Measurements from ENCODE around the gene POLR2F. TPM values are rescaled to one million over a fixed set of nuclear protein-coding genes. Genes with fewer than 3 reads are reported as not detected.
A peak's percentile ranks its signal among the peaks of the same experiment; 100 is the strongest.
"Not testable (repeated sequence)": the region's sequence is repeated elsewhere in the genome, so short reads cannot be mapped to it uniquely, and the experiment has no call there.

The POLR2F gene
- total and polyA plus RNA-seq, 4 experiments from 2014 or later, result 44.9 to 158 (median 90.4) TPM

GRCh38 chr22:37971475-37972434 lies 18.3 kb downstream of the POLR2F start:
- Mint-ChIP-seq H3K9me3 (no peaks in the 10 kb centered on the region), H3K27me3 (no peaks in the 10 kb centered on the region), H3K4me3 (no peak overlapping the region), H3K4me1 (peaks cover 0 to 5% (median 2%) of the 10 kb centered on the region in 4 donors), H3K36me3 (peaks cover 34 to 44% of the 10 kb centered on the region in 2 donors), H3K27ac (peak overlapping the region in 1 of 7 donors; percentile 3)
- no peak for DNase-seq
- ChIA-PET CTCF (ENCODE audit: partially characterized antibody) (no interaction called here), POLR2A (ENCODE audit: partially characterized antibody) (no interaction called here)
- Histone ChIP-seq H3K4me1 (ENCODE audit: insufficient read depth, low read length) (no peaks in the 10 kb centered on the region), H3K27ac (ENCODE audit: low read depth, low read length) (no peak overlapping the region), H3K27me3 (ENCODE audit: insufficient read depth, low read length) (no peaks in the 10 kb centered on the region), H3K9me3 (ENCODE audit: control insufficient read depth in 1 of 2, low read length in 2 of 2) (no peaks in the 10 kb centered on the region), H3K36me3 (ENCODE audit: insufficient read depth, low read length) (peaks cover 18% of the 10 kb centered on the region), H3K4me3 (ENCODE audit: low read length in 2 of 2) (no peak overlapping the region)
- intact Hi-C loops (cut with micrococcal nuclease), result no loop called here

- Histone ChIP-seq H3K27ac (ENCODE audit: low read depth, low read length) (no peak overlapping the region), H3K27me3 (ENCODE audit: insufficient read depth, low read length) (no peaks in the 10 kb centered on the region), H3K36me3 (ENCODE audit: insufficient read depth, low read length) (peaks cover 10% of the 10 kb centered on the region), H3K9me3 (ENCODE audit: control insufficient read depth in 1 of 2, low read length in 2 of 2) (no peaks in the 10 kb centered on the region), H3K4me3 (ENCODE audit: low read length in 2 of 2) (no peak overlapping the region), H3K4me1 (ENCODE audit: insufficient read depth, low read length) (no peaks in the 10 kb centered on the region)
- POLR2A ChIA-PET (ENCODE audit: partially characterized antibody), result no interaction called here
- no peak overlapping the region for H3K4me3 Mint-ChIP-seq
- no peaks in the 10 kb centered on the region for H3K9me3 Mint-ChIP-seq
- no peaks in the 10 kb centered on the region for H3K27me3 Mint-ChIP-seq
- H3K4me1 Mint-ChIP-seq, result peaks cover 0 to 5% (median 2%) of the 10 kb centered on the region in 4 donors
- peak overlapping the region in 1 of 7 donors; percentile 3 for H3K27ac Mint-ChIP-seq
- CTCF ChIA-PET (ENCODE audit: partially characterized antibody), result no interaction called here
- no peak for DNase-seq
- intact Hi-C loops (cut with micrococcal nuclease), result no loop called here
- H3K36me3 Mint-ChIP-seq, result peaks cover 26 to 37% of the 10 kb centered on the region in 2 donors
Observed at GRCh38 chr22:37972527-37972926, 19.0 kb downstream of the POLR2F start.

- H3K9me3 ChIP-seq (ENCODE audit: control insufficient read depth in 1 of 2, low read length in 2 of 2), result no peaks in the 10 kb centered on the region
- Mint-ChIP-seq H3K36me3 (peaks cover 18 to 28% of the 10 kb centered on the region in 2 donors), H3K27ac (no peak overlapping the region), H3K4me3 (no peak overlapping the region), H3K9me3 (no peaks in the 10 kb centered on the region), H3K4me1 (peaks cover 0 to 5% (median 2%) of the 10 kb centered on the region in 4 donors), H3K27me3 (no peaks in the 10 kb centered on the region)
- H3K36me3 ChIP-seq (ENCODE audit: insufficient read depth, low read length), result peaks cover under 1% of the 10 kb centered on the region
- POLR2A ChIA-PET (ENCODE audit: partially characterized antibody), result no interaction called here
- CTCF ChIA-PET (ENCODE audit: partially characterized antibody), result no interaction called here
- no peak overlapping the region for H3K27ac ChIP-seq (ENCODE audit: low read depth, low read length)
- H3K4me1 ChIP-seq (ENCODE audit: insufficient read depth, low read length), result no peaks in the 10 kb centered on the region
- H3K4me3 ChIP-seq (ENCODE audit: low read length in 2 of 2), result no peak overlapping the region
- no peaks in the 10 kb centered on the region for H3K27me3 ChIP-seq (ENCODE audit: insufficient read depth, low read length)
- DNase-seq, result no peak
- intact Hi-C loops (cut with micrococcal nuclease), result no loop called here
Observed at GRCh38 chr22:37973271-37974170, 20.0 kb downstream of the POLR2F start.

GRCh38 chr22:37975153-37975552 lies 21.7 kb downstream of the POLR2F start:
- H3K27me3 Mint-ChIP-seq, result no peaks in the 10 kb centered on the region
- CTCF ChIA-PET (ENCODE audit: partially characterized antibody), result interaction anchor here (1.0 kb wide), 1 partner anchor 53 kb away, joined by 3 read pairs; no protein-coding TSS in a partner anchor

GRCh38 chr22:37976022-37976421 lies 22.5 kb downstream of the POLR2F start:
- H3K9me3 Mint-ChIP-seq; POLR2A ChIA-PET (ENCODE audit: partially characterized antibody); H3K4me1 Mint-ChIP-seq; intact Hi-C loops (cut with micrococcal nuclease); H3K4me3 ChIP-seq (ENCODE audit: low read length in 2 of 2); H3K27me3 ChIP-seq (ENCODE audit: insufficient read depth, low read length); H3K27me3 Mint-ChIP-seq; H3K27ac ChIP-seq (ENCODE audit: low read depth, low read length); H3K4me1 ChIP-seq (ENCODE audit: insufficient read depth, low read length); DNase-seq; H3K4me3 Mint-ChIP-seq; H3K9me3 ChIP-seq (ENCODE audit: control insufficient read depth in 1 of 2, low read length in 2 of 2); H3K36me3 ChIP-seq (ENCODE audit: insufficient read depth, low read length): not testable (repeated sequence)
- Mint-ChIP-seq H3K27ac (peak overlapping the region in 2 of 7 donors; percentile 58 to 59), H3K36me3 (peaks cover 13 to 16% of the 10 kb centered on the region in 2 donors)
- CTCF ChIA-PET (ENCODE audit: partially characterized antibody), result interaction anchor here (1.6 kb wide), 1 partner anchor 11 kb away, joined by 7 read pairs; no protein-coding TSS in a partner anchor

More at GRCh38 chr22:37975153-37975552, 21.7 kb downstream of the POLR2F start:
- Histone ChIP-seq H3K27ac (ENCODE audit: low read depth, low read length) (no peak overlapping the region), H3K36me3 (ENCODE audit: insufficient read depth, low read length) (no peaks in the 10 kb centered on the region), H3K9me3 (ENCODE audit: control insufficient read depth in 1 of 2, low read length in 2 of 2) (no peaks in the 10 kb centered on the region), H3K4me3 (ENCODE audit: low read length in 2 of 2) (no peak overlapping the region), H3K27me3 (ENCODE audit: insufficient read depth, low read length) (no peaks in the 10 kb centered on the region), H3K4me1 (ENCODE audit: insufficient read depth, low read length) (no peaks in the 10 kb centered on the region)
- intact Hi-C loops (cut with micrococcal nuclease), result no loop called here
- Mint-ChIP-seq H3K4me3 (no peak overlapping the region), H3K27ac (peak overlapping the region in 4 of 7 donors; percentile 2 to 63 (median 48)), H3K4me1 (peaks cover 0 to 5% (median 2%) of the 10 kb centered on the region in 4 donors), H3K9me3 (no peaks in the 10 kb centered on the region), H3K36me3 (peaks cover 13 to 21% of the 10 kb centered on the region in 2 donors)
- no peak for DNase-seq
- POLR2A ChIA-PET (ENCODE audit: partially characterized antibody), result no interaction called here

GRCh38 chr22:37976547-37976946 lies 23.0 kb downstream of the POLR2F start:
- H3K4me1 ChIP-seq (ENCODE audit: insufficient read depth, low read length), result no peaks in the 10 kb centered on the region
- CTCF ChIA-PET (ENCODE audit: partially characterized antibody), result interaction anchor here (0.7 to 1.6 kb wide), 2 partner anchors 11 to 374 kb away, joined by 3 to 7 read pairs; no protein-coding TSS in a partner anchor

GRCh38 chr22:37979782-37980181 lies 26.3 kb downstream of the POLR2F start:
- ChIA-PET POLR2A (ENCODE audit: partially characterized antibody) (no interaction called here), CTCF (ENCODE audit: partially characterized antibody) (no interaction called here)
- Mint-ChIP-seq H3K4me3 (no peak overlapping the region), H3K9me3 (no peaks in the 10 kb centered on the region), H3K27me3 (no peaks in the 10 kb centered on the region), H3K27ac (no peak overlapping the region), H3K36me3 (peaks cover 9 to 11% of the 10 kb centered on the region in 2 donors), H3K4me1 (peaks cover 0 to 2% (median under 1%) of the 10 kb centered on the region in 4 donors)
- Histone ChIP-seq H3K36me3 (ENCODE audit: insufficient read depth, low read length) (no peaks in the 10 kb centered on the region), H3K4me1 (ENCODE audit: insufficient read depth, low read length) (no peaks in the 10 kb centered on the region), H3K4me3 (ENCODE audit: low read length in 2 of 2) (no peak overlapping the region), H3K27ac (ENCODE audit: low read depth, low read length) (no peak overlapping the region), H3K27me3 (ENCODE audit: insufficient read depth, low read length) (no peaks in the 10 kb centered on the region), H3K9me3 (ENCODE audit: control insufficient read depth in 1 of 2, low read length in 2 of 2) (no peaks in the 10 kb centered on the region)
- no peak for DNase-seq
- intact Hi-C loops (cut with micrococcal nuclease), result no loop called here

More at GRCh38 chr22:37976547-37976946, 23.0 kb downstream of the POLR2F start:
- Mint-ChIP-seq H3K27ac (peak overlapping the region in 1 of 7 donors; percentile 59), H3K27me3 (no peaks in the 10 kb centered on the region), H3K9me3 (no peaks in the 10 kb centered on the region), H3K36me3 (peaks cover 13 to 14% of the 10 kb centered on the region in 2 donors), H3K4me1 (peaks cover 0 to 4% (median under 1%) of the 10 kb centered on the region in 4 donors), H3K4me3 (no peak overlapping the region)
- Histone ChIP-seq H3K27ac (ENCODE audit: low read depth, low read length) (no peak overlapping the region), H3K9me3 (ENCODE audit: control insufficient read depth in 1 of 2, low read length in 2 of 2) (no peaks in the 10 kb centered on the region), H3K27me3 (ENCODE audit: insufficient read depth, low read length) (no peaks in the 10 kb centered on the region), H3K36me3 (ENCODE audit: insufficient read depth, low read length) (no peaks in the 10 kb centered on the region), H3K4me3 (ENCODE audit: low read length in 2 of 2) (no peak overlapping the region)
- POLR2A ChIA-PET (ENCODE audit: partially characterized antibody), result no interaction called here
- intact Hi-C loops (cut with micrococcal nuclease), result no loop called here
- DNase-seq, result no peak

Data from CD4-positive, alpha-beta memory T cell (primary cell).